ENCODE data around the gene PERCC1. TPM values are rescaled to one million over a fixed set of nuclear protein-coding genes. Genes with fewer than 3 reads are reported as not detected.

Gene PERCC1
- total RNA-seq, 1 donor from 2014 or later: not detected

GRCh38 chr16:1420111-1420539, 10.8 kb upstream of the PERCC1 start:
- peak overlapping the region; percentile 50 for H3K27ac Mint-ChIP-seq (ENCODE audit: unreplicated experiment)
- no peaks in the 10 kb centered on the region for H3K27me3 Mint-ChIP-seq (ENCODE audit: unreplicated experiment)
- no peak for TF ChIP-seq CTCF (IDR thresholded peaks at IDR 0.05)
- DNase-seq (ENCODE audit: extremely low spot score, unreplicated experiment): no peak
- peak overlapping the region; percentile 94 for H3K4me3 Mint-ChIP-seq (ENCODE audit: unreplicated experiment)
- H3K4me1 Mint-ChIP-seq (ENCODE audit: unreplicated experiment): peaks cover 18% of the 10 kb centered on the region
- no peaks in the 10 kb centered on the region for H3K9me3 Mint-ChIP-seq (ENCODE audit: unreplicated experiment)
- H3K36me3 Mint-ChIP-seq (ENCODE audit: unreplicated experiment): no peaks in the 10 kb centered on the region

GRCh38 chr16:1422076-1422475, 8.8 kb upstream of the PERCC1 start:
- Mint-ChIP-seq H3K4me1 (ENCODE audit: unreplicated experiment) (peaks cover 15% of the 10 kb centered on the region), H3K36me3 (ENCODE audit: unreplicated experiment) (no peaks in the 10 kb centered on the region), H3K27ac (ENCODE audit: unreplicated experiment) (peak overlapping the region; percentile 97), H3K4me3 (ENCODE audit: unreplicated experiment) (peak overlapping the region; percentile 94), H3K9me3 (ENCODE audit: unreplicated experiment) (no peaks in the 10 kb centered on the region), H3K27me3 (ENCODE audit: unreplicated experiment) (no peaks in the 10 kb centered on the region)
- no peak for TF ChIP-seq CTCF (IDR thresholded peaks at IDR 0.05)
- DNase-seq (ENCODE audit: extremely low spot score, unreplicated experiment): no peak

GRCh38 chr16:1424028-1424427, 6.8 kb upstream of the PERCC1 start:
- no peak overlapping the region for H3K27ac Mint-ChIP-seq (ENCODE audit: unreplicated experiment)
- no peak for DNase-seq (ENCODE audit: extremely low spot score, unreplicated experiment)
- H3K36me3 Mint-ChIP-seq (ENCODE audit: unreplicated experiment): no peaks in the 10 kb centered on the region
- peaks cover 15% of the 10 kb centered on the region for H3K4me1 Mint-ChIP-seq (ENCODE audit: unreplicated experiment)
- H3K4me3 Mint-ChIP-seq (ENCODE audit: unreplicated experiment): no peak overlapping the region
- no peak for TF ChIP-seq CTCF (IDR thresholded peaks at IDR 0.05)
- no peaks in the 10 kb centered on the region for H3K9me3 Mint-ChIP-seq (ENCODE audit: unreplicated experiment)
- no peaks in the 10 kb centered on the region for H3K27me3 Mint-ChIP-seq (ENCODE audit: unreplicated experiment)

GRCh38 chr16:1425616-1426370, 5.1 kb upstream of the PERCC1 start:
- Mint-ChIP-seq H3K4me3 (ENCODE audit: unreplicated experiment) (no peak overlapping the region), H3K27me3 (ENCODE audit: unreplicated experiment) (no peaks in the 10 kb centered on the region), H3K4me1 (ENCODE audit: unreplicated experiment) (peaks cover 9% of the 10 kb centered on the region), H3K9me3 (ENCODE audit: unreplicated experiment) (no peaks in the 10 kb centered on the region), H3K36me3 (ENCODE audit: unreplicated experiment) (no peaks in the 10 kb centered on the region), H3K27ac (ENCODE audit: unreplicated experiment) (no peak overlapping the region)
- no peak for DNase-seq (ENCODE audit: extremely low spot score, unreplicated experiment)
- no peak for TF ChIP-seq CTCF (IDR thresholded peaks at IDR 0.05)

GRCh38 chr16:1426734-1427471, 4.0 kb upstream of the PERCC1 start:
- Mint-ChIP-seq H3K9me3 (ENCODE audit: unreplicated experiment) (no peaks in the 10 kb centered on the region), H3K4me3 (ENCODE audit: unreplicated experiment) (no peak overlapping the region), H3K27me3 (ENCODE audit: unreplicated experiment) (no peaks in the 10 kb centered on the region), H3K36me3 (ENCODE audit: unreplicated experiment) (no peaks in the 10 kb centered on the region), H3K4me1 (ENCODE audit: unreplicated experiment) (peaks cover 4% of the 10 kb centered on the region), H3K27ac (ENCODE audit: unreplicated experiment) (no peak overlapping the region)
- DNase-seq (ENCODE audit: extremely low spot score, unreplicated experiment): no peak
- no peak for TF ChIP-seq CTCF (IDR thresholded peaks at IDR 0.05)

Data from osteocyte (in vitro differentiated cells).